CD4-positive, alpha-beta T cell treated with Interleukin-10 for 1 hour (primary cell): ENCODE data around the gene TIPIN.

ENCODE experiments used
- DNase-seq: peaks from one replicate; pipeline ENCODE4 v3.0.0-alpha.2; 2020

The TIPIN gene

DNA sequence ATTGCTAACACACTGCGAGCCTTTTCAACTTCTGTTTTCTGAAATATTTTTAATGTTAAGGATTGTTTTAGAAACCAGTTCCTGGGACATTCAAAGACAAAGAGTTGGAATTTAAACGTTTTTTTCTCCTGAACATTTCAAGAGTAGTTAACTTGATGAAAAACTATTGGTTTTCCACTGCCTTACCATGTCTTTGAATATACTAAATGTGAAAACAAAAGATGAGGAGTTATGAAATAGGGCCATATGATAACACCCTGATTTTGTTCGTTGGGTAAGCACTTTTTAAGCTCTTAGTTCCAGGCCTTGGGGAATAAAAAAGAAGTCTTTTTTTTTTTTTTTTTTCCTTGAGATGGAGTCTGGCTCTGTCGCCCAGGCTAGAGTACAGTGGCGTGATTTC is 60.3 kb downstream of the TIPIN start:
- DNase-seq, result no peak

- DNase-seq, result no peak
Measured at GRCh38 chr15:66294932-66295235, 61.6 kb downstream of the TIPIN start.

DNA sequence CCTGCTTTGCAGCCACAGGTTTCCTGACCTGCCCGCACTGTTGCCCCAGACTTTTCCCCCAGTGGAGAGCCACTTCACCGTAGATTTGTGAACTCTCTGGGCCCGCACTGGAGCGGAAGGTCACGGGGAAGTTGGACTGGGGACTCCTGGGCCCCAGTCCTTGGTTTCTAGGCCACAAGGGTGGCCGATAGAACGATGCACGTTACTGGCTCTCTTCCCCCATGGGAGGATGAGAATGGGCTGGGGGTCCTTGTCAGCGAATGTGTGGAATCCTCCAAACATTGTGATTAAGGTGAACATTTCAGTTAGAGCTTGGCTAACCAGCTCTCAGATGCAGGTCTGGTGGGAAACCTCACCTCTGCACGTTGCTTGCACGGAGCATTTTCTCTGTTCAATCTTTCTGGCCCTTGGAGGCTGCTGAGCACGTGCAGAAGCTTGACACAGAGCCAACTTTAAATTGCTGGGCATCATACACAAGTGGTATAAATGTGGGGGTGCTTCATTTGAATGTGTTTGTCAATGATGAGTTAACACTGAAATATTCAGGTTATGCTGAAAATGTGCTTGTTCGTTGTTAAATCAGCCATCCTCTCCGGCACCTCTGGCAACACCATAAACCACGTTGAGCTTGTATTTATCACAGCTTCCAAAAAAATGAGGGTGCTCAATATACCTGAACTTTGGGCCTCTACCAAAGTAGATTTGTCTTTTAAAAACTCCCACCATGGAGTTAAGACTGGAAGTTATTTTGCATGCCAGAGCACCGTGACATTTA is 62.1 kb downstream of the TIPIN start:
- DNase-seq, result peak; percentile 23

DNA sequence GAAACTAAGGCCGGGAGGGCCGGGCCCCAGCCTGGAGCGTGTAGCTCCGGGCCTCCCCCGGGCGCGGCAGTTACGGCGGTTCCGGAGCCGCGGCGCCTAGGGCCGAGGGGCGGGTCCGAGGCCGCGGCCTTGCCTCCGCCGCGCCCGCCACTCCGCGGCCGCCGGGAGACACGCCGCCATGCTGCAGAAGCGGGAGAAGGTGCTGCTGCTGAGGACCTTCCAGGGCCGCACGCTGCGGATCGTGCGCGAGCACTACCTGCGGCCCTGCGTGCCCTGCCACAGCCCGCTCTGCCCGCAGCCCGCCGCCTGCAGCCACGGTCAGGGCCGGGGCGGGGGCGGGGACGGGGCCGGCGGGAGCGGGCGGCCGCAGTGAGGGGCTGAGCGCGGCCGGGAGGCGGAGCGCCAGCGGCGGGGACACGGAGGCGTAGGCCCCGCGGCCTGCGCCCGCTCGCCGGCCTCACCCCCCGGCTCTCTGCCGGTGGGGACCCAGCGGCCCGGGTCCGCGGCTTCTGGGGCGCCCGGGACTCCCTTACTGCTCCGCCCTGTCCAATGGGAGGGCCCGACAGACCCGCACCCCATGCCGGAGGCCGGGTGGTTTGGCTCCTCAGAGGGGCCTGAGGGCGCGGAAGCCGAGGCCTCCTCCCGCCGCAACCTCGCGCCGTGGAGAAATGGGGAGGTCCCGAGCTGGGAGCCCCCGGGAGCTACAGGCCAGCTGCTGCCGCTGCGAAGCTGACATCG is 62.9 kb downstream of the TIPIN start, which contains the start of gene DIS3L:
DIS3L (plus strand) TSS at position 150 of the 738 bp plus-strand sequence; CDS start at position 179, 29 bp downstream.
- DNase-seq, result peak; percentile 66

GRCh38 chr15:66292571-66293418 is 63.7 kb downstream of the TIPIN start:
- DNase-seq, result peak; percentile 2

DNA sequence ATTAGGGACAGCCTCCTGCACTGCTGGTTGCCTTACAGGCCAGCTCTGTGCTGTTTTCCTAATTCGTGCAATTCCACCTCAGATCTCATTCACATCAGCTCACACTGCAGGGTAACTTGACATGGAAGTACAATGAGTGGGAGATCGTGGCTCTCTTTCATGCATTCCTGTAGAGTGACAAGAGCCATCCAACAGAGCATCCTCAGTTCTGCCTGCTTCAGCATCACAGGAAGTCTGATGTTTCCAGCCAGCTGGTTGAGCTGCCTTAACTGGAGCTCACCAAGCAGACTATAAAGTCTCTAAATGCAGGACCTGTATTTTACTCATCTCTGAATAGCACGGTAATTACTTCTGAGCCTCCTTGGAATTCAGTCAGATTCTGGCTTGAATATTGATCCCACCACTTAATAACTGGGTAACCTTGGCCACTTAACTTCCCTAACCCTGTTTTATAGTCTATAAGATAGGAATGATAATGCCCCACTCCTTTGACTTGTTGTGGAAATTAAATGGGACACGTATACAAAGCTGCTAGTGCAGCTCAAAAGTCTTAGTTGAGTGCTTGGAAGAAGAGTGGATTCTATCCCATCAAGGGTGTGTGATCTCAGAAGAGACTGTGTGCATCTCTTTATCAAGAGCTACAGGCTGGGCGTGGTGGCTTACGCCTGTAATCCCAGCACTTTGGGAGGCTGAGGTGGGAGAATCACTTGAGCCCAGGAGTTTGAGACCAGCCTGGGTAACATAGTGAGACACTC is 64.5 kb downstream of the TIPIN start:
- DNase-seq, result peak; percentile 3

GRCh38 chr15:66290518-66290917 is 66.0 kb downstream of the TIPIN start:
- no peak for DNase-seq

GRCh38 chr15:66290007-66290406 is 66.5 kb downstream of the TIPIN start:
- no peak for DNase-seq

GRCh38 chr15:66288551-66289185 is 67.8 kb downstream of the TIPIN start:
- no peak for DNase-seq

DNA sequence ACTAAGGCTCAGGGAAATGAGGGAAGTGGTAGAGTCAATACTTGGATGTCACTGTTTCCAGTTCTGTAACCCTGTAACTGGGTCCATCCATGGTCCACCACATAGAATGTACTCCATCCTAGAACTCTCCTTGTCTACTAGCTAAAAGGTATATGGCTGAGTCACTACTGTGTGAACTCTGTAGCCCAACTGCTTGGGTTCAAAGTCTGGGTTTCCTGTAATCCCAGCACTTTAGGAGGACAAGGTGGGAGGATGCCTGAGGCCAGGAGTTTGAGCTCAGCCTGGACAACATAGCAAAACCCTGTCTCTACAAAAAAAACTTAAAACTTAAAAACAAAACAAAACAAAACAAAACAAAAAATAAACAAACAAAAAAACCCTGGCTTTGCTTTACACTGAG is 68.4 kb downstream of the TIPIN start:
- no peak for DNase-seq

GRCh38 chr15:66287461-66288057 is 68.9 kb downstream of the TIPIN start:
- peak; percentile 37 for DNase-seq
